Heart right ventricle (tissue), 16 donors: ENCODE results near the gene PARN. TPM values are rescaled to one million over a fixed set of nuclear protein-coding genes. Genes with fewer than 3 reads are reported as not detected.
"Not testable (repeated sequence)": the region's sequence is repeated elsewhere in the genome, so short reads cannot be mapped to it uniquely, and the experiment has no call there.

Experiments
- ATAC-seq, 8 donors: fragments of 200-7000 bp; cut with Tn5 transposase; one replicate each; pipeline ENCODE4 v1.9.1; 2020; ENCODE audit warnings: mild to moderate bottlenecking in 8 of 8, moderate library complexity in 8 of 8, moderate number of reproducible peaks in 1 of 8
- DNase-seq, 2 donors: peaks; one replicate each; pipeline ENCODE4 v3.0.0-alpha.2; 2020
- H3K27ac ChIP-seq, 10 donors: fragments of 200-600 bp; sonication (generic) in 2 of 10; one replicate each; pipeline versions ENCODE4 v1.5.0 to v1.8.0; 2020 to 2022; ENCODE audit warnings: mild to moderate bottlenecking in 3 of 10
- H3K27me3 ChIP-seq, 7 donors: fragments of 200-600 bp; one replicate each; pipeline ENCODE4 v1.8.0; 2021 to 2022; ENCODE audit warnings: mild to moderate bottlenecking in 2 of 7
- H3K36me3 ChIP-seq, 9 donors: fragments of 200-600 bp; sonication (generic) in 1 of 9; one replicate each; pipeline versions ENCODE4 v1.5.0 to v1.8.0; 2020 to 2022; ENCODE audit warnings: mild to moderate bottlenecking in 2 of 9
- H3K4me1 ChIP-seq, 9 donors: fragments of 200-600 bp; sonication (generic) in 1 of 9; one replicate each; pipeline versions ENCODE4 v1.5.0 to v1.8.0; 2020 to 2022; ENCODE audit warnings: mild to moderate bottlenecking in 4 of 9
- H3K4me3 ChIP-seq, 10 donors: fragments of 200-600 bp; sonication (generic) in 2 of 10; one replicate each; pipeline versions ENCODE4 v1.5.0 to v1.8.0; 2020 to 2022; ENCODE audit warnings: mild to moderate bottlenecking in 7 of 10, moderate library complexity in 2 of 10
- H3K9me3 ChIP-seq, 11 donors: fragments of 200-600 bp in 10 of 11; sonication (generic) in 2 of 11; one replicate each; pipeline versions ENCODE4 v1.5.0 to v1.8.0; 2013 to 2022; ENCODE audit warnings: mild to moderate bottlenecking in 2 of 11, control low read depth in 1 of 11, moderate library complexity in 1 of 11
- WGBS, 2 donors: extraction: QIAGEN DNeasy Blood & Tissue Kit; methylation state at CpG; one replicate each; pipeline ENCODE4 v1.1.7; 2013; ENCODE audit warnings: inconsistent platforms in 1 of 2; 5-methylcytosine and 5-hydroxymethylcytosine counted together
- intact Hi-C, 10 donors: fragments of 100-400 bp; cut with DNase I; formaldehyde crosslinking; loops; one replicate each; pipeline versions ENCODE4 v1.11.1 to v1.14.2; 2022
- polyA plus RNA-seq, 2 donors: library from polyadenylated mRNA; stranded (reverse); fragments of 200-250 nt; gene quantifications; one replicate each; pipeline ENCODE4 v1.2.3, GENCODE V29; 2013
- total RNA-seq, 10 donors: library from RNA; stranded (reverse); fragmentation: NEBNext Ultra II Directional in 3 of 10; extraction: Animal tissue kit (Norgen Biotek cat#: 25700) in 3 of 10; gene quantifications; one replicate each; pipeline versions ENCODE4 v1.2.1 to v1.2.4, GENCODE V29; 2021 to 2023
- TF ChIP-seq, protein P1 (sequence below), 9 donors: fragments of 200-600 bp; sonication (generic) in 2 of 9; IDR thresholded peaks; one replicate each; pipeline versions ENCODE4 v1.5.0 to v1.8.0; 2021 to 2022; ENCODE audit warnings: antibody characterized with exemption in 9 of 9, mild to moderate bottlenecking in 5 of 9, moderate library complexity in 1 of 9
- donor health status: Arrhythmogenic right ventricular cardiomyopathy.
- donor health status: ischemic (EF 13 %, LVEDD 7.1; RV severe dilation, severe dysfunction).
- donor health status: healthy with polysubstance abuse.
- donor health status: DM: no; HTN: yes; CAD: no.
- donor health status: DM: no; HTN: no; CAD: no.
- donor health status: ischemic (EF 25% LVEDD 6.9; RV normal size, moderate dysfunction).
- donor health status: ischemic (EF 25% LVEDD 5.7; RV mildly dilated, moderate dysfunction).
- donor health status: healthy.
- donor health status: DM: yes; HTN: yes; CAD: no.
- donor health status: Ischemic cardiomyopathy.
- donor health status: ischemic (EF 35%, LVEDD 5.7; RV mildly dilated, moderate dysfunction).
- donor health status: nonischemic (EF 11% LVEDD 7.7; RV severe dilation, severe dysfunction).
- donor health status: DM: yes; HTN: yes; CAD: no.
- donor health status: PGD.
- donor health status: ischemic (EF 29% LVEDD 5.4; RV normal size, mild dysfunction).
- donor health status: nonischemic (EF 23%, LVEDD 6.1; RV moderate dilation, normal function).

The PARN gene
- total and polyA plus RNA-seq, 12 donors = 7.0 to 25.3 (median 22.8) TPM

DNA sequence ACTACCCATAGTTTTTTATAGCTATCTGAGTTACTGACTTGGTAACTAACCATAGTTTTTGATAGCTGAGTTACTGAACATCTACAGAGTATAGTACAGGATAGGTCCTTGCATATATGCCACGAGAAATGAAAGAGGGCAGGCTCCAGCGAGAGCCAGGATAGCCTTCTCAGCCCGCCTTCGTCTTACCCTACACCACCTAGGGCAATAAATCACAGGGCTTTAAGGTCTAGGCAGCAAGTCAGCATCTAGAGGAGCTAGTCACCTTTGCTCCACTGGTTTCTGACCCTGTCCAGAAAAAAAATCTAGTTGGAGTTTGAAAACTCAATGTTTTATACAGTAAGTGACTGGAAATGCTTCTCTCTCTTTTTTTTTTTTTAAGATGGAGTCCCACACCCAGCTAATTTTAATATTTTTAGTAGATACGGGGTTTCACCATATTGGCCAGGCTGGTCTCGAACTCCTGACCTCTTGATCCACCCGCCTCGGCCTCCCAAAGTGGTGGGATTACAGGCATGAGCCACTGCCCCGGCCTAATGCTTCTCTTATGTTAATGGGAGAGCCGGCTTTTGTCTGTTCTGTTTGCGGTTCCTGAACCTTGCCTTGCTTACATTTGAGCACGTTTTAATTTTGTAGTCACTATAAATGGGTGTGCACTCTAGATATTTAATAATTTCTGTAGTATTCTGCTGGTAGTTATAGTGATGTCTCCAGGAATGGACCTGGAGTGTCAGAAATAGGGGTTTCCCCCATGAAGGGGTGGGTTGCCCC is 5.5 kb upstream of the PARN start:
- WGBS, 2 donors = 79 to 81% methylated on average over 12 of the region's 12 CpGs
- TF ChIP-seq, protein P1, sequence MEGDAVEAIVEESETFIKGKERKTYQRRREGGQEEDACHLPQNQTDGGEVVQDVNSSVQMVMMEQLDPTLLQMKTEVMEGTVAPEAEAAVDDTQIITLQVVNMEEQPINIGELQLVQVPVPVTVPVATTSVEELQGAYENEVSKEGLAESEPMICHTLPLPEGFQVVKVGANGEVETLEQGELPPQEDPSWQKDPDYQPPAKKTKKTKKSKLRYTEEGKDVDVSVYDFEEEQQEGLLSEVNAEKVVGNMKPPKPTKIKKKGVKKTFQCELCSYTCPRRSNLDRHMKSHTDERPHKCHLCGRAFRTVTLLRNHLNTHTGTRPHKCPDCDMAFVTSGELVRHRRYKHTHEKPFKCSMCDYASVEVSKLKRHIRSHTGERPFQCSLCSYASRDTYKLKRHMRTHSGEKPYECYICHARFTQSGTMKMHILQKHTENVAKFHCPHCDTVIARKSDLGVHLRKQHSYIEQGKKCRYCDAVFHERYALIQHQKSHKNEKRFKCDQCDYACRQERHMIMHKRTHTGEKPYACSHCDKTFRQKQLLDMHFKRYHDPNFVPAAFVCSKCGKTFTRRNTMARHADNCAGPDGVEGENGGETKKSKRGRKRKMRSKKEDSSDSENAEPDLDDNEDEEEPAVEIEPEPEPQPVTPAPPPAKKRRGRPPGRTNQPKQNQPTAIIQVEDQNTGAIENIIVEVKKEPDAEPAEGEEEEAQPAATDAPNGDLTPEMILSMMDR (IDR thresholded peaks at IDR 0.05) = no peak
- peaks cover 0 to 66% (median 39%) of the 10 kb centered on the region in 9 donors for H3K4me1 ChIP-seq
- no peak overlapping the region for H3K4me3 ChIP-seq
- intact Hi-C loops = loop anchor here in 1 of 10 donors (10.0 kb wide), 2 partner anchors 351 to 721 kb away; no protein-coding TSS in a partner anchor
- ATAC-seq = no peak
- H3K9me3 ChIP-seq = no peaks in the 10 kb centered on the region
- no peak for DNase-seq
- H3K27me3 ChIP-seq = no peaks in the 10 kb centered on the region
- no peak overlapping the region for H3K27ac ChIP-seq
- H3K36me3 ChIP-seq = peaks cover 0 to 29% (median 9%) of the 10 kb centered on the region in 9 donors

GRCh38 chr16:14634389-14634725 is 4.3 kb upstream of the PARN start:
- Histone ChIP-seq H3K4me3 (peak overlapping the region; percentile 59 to 99 (median 97)), H3K9me3 (no peaks in the 10 kb centered on the region), H3K4me1 (peaks cover 0 to 73% (median 41%) of the 10 kb centered on the region in 9 donors), H3K36me3 (peaks cover 0 to 20% (median 9%) of the 10 kb centered on the region in 9 donors), H3K27me3 (no peaks in the 10 kb centered on the region), H3K27ac (peak overlapping the region in 3 of 10 donors; percentile 90 to 98 (median 95))
- intact Hi-C loops = loop anchor here in 1 of 10 donors (10.0 kb wide), 2 partner anchors 350 to 720 kb away; no protein-coding TSS in a partner anchor
- TF ChIP-seq, protein P1 (IDR thresholded peaks at IDR 0.05) = no peak
- no peak for DNase-seq
- 64 to 70% methylated on average over 7 of the region's 7 CpGs for WGBS, 2 donors
- ATAC-seq = no peak

DNA sequence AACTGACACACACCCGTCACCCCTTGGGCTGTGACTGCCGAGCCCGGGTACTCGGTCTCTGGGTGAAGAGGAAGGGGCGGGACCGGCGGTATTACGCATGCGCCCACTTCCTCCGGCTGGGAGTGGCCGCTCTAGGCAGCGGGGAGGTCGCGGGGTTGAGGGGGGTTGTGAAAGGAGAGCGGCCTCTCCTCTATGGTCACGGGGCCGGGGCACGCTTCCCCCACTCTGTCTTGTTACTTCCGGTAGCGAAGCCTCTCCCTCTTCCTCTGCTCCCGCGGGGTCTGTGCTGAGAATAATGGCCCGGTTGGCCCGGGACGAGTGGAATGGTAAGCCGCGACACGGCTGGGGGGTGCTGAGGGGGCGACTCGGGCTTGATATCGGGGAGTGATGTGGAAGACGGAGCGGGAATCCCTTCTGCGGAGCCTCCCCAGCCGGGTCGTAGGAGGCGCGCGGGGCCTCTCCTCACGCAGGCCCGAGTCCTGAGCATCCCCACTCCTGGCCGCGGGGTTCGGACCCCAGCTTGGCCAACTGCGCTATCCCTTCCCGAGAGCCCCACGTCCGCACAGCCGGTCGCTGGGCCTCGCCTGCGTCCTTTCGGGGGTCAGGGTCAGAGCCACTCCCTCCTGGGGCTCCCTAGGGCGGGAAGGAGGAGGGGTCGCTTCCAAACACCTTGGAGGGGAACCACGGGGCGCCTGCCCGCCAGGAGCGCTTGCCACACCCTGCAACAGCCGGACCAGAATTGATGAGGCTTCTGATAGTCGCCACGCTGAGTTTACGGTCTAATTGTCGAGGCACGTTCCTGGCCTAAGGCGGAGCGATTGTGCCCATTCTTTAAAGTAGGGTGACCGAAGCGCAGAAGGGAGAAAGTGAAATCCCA is 2.9 kb upstream of the PARN start, which contains the start of gene BFAR:
TSS of gene BFAR (plus strand) at position 259 of the 877 bp plus-strand sequence. CDS start 11,396 bp downstream, outside the sequence.
- H3K4me1 ChIP-seq = peaks cover 0 to 77% (median 54%) of the 10 kb centered on the region in 9 donors

GRCh38 chr16:14630620-14631330 is 715 bp upstream of the PARN start:
- DNase-seq = not testable (repeated sequence)

More for the DNA sequence above, 2.9 kb upstream of the PARN start, which contains the start of gene BFAR:
- intact Hi-C loops = loop anchor here in 1 of 10 donors (10.0 kb wide), 2 partner anchors 348 to 718 kb away; no protein-coding TSS in a partner anchor
- DNase-seq (peak; percentile 99), ATAC-seq (peak; percentile 94 to 96 (median 95))
- peak within 1 kb of the TSS; percentile 48 to 98 (median 95) for H3K27ac ChIP-seq
- H3K27me3 ChIP-seq = no peaks in the 10 kb centered on the region
- no peaks in the 10 kb centered on the region for H3K9me3 ChIP-seq
- H3K4me3 ChIP-seq = peak within 1 kb of the TSS; percentile 59 to 99 (median 97)
- TF ChIP-seq, protein P1 (IDR thresholded peaks at IDR 0.05) = no peak
- WGBS, 2 donors = 0% methylated on average over 69 of the region's 69 CpGs
- H3K36me3 ChIP-seq = peaks cover 0 to 14% (median 3%) of the 10 kb centered on the region in 9 donors

More at GRCh38 chr16:14630620-14631330, 715 bp upstream of the PARN start:
- WGBS, 2 donors = 83 to 84% methylated on average over 29 of the region's 29 CpGs
- peak overlapping the region; percentile 80 to 97 (median 90) for H3K4me3 ChIP-seq
- H3K27me3 ChIP-seq, ATAC-seq, H3K9me3 ChIP-seq: not testable (repeated sequence)
- intact Hi-C loops = loop anchor here in 1 of 10 donors (10.0 kb wide), 2 partner anchors 346 to 716 kb away; no protein-coding TSS in a partner anchor
- peaks cover 0 to 32% (median 22%) of the 10 kb centered on the region in 9 donors for H3K36me3 ChIP-seq
- H3K4me1 ChIP-seq = peaks cover 0 to 58% (median 46%) of the 10 kb centered on the region in 9 donors
- peak overlapping the region; percentile 66 to 98 (median 94) for H3K27ac ChIP-seq
